IMR-90 (cell line): ENCODE results near the gene TLCD5. TPM values are rescaled to one million over a fixed set of nuclear protein-coding genes. Genes with fewer than 3 reads are reported as not detected.

Source experiments
- ATAC-seq: fragments of 200-7000 bp; cut with Tn5 transposase; 2 replicates; pipeline ENCODE4 v1.9.1; 2020; ENCODE audit warnings: low read depth, mild to moderate bottlenecking, moderate library complexity
- BruUV-seq: library from RNA; stranded (reverse); fragments of 400-500 nt; replicated peaks from 2 replicates; lab custom pipeline; 2021; lab: Mats Ljungman, UMichigan
- CTCF ChIA-PET: fragments of 300-600 bp; formaldehyde crosslinking; extraction: SDS; loops from one replicate; lab custom pipeline; 2021; ENCODE audit warnings: antibody characterized with exemption; lab: Yijun Ruan, JAX
- POLR2A ChIA-PET: fragments of 300-600 bp; sonication (Branson Sonifier 250); formaldehyde crosslinking; loops from one replicate; lab custom pipeline; 2022; ENCODE audit warnings: antibody characterized with exemption; ENCODE audit not compliant: unreplicated experiment; lab: Charles Lee
- DNase-seq: peaks from one replicate; pipeline ENCODE4 v3.0.0; 2013
- H2AFZ ChIP-seq: replicated peaks from 2 replicates; pipeline ENCODE3; 2013; ENCODE audit warnings: low read length, mild to moderate bottlenecking; ENCODE audit not compliant: poor library complexity
- H2AK5ac ChIP-seq: 2 replicates; pipeline ENCODE4 v1.6.1; 2013; ENCODE audit warnings: low read depth, low read length, inconsistent platforms
- H2AK9ac ChIP-seq: replicated peaks from 2 replicates; pipeline ENCODE3; 2013; ENCODE audit warnings: mild to moderate bottlenecking, low read depth, low read length, moderate library complexity; ENCODE audit not compliant: poor library complexity
- H2BK120ac ChIP-seq: 2 replicates; pipeline ENCODE4 v1.6.1; 2013; ENCODE audit warnings: low read depth, low read length, inconsistent platforms
- H2BK15ac ChIP-seq: 3 replicates; pipeline ENCODE4 v1.6.1; 2013; ENCODE audit warnings: low read depth, low read length, inconsistent platforms
- H2BK20ac ChIP-seq: 2 replicates; pipeline ENCODE4 v1.6.1; 2013; ENCODE audit warnings: low read depth, mild to moderate bottlenecking, inconsistent platforms, low read length, moderate library complexity
- H2BK5ac ChIP-seq: 2 replicates; pipeline ENCODE4 v1.6.1; 2013; ENCODE audit warnings: mild to moderate bottlenecking, low read depth, low read length, inconsistent platforms; ENCODE audit not compliant: poor library complexity, severe bottlenecking
- H3K14ac ChIP-seq: replicated peaks from 2 replicates; pipeline ENCODE4 v1.6.1; 2013; ENCODE audit warnings: low read depth, low read length, inconsistent platforms
- H3K18ac ChIP-seq: 2 replicates; pipeline ENCODE4 v1.6.1; 2013; ENCODE audit warnings: low read depth, low read length, control low read depth
- H3K23ac ChIP-seq: 2 replicates; pipeline ENCODE4 v1.6.1; 2013; ENCODE audit warnings: low read depth, low read length, inconsistent platforms
- H3K27ac ChIP-seq: 2 replicates; pipeline ENCODE4 v1.5.1; 2013; ENCODE audit warnings: mild to moderate bottlenecking, control low read depth, low read length; ENCODE audit not compliant: insufficient read depth
- H3K27me3 ChIP-seq: 2 replicates; pipeline ENCODE4 v1.6.1; 2013; ENCODE audit warnings: low read length; ENCODE audit not compliant: control insufficient read depth, insufficient read depth
- H3K36me3 ChIP-seq: 2 replicates; pipeline ENCODE4 v1.6.1; 2013; ENCODE audit warnings: low read length, mixed read lengths; ENCODE audit not compliant: control insufficient read depth, insufficient read depth
- H3K4ac ChIP-seq: 2 replicates; pipeline ENCODE4 v1.6.1; 2013; ENCODE audit warnings: low read depth, low read length, inconsistent platforms
- H3K4me1 ChIP-seq: 2 replicates; pipeline ENCODE4 v1.6.1; 2013; ENCODE audit warnings: low read length, mixed read lengths; ENCODE audit not compliant: control insufficient read depth, insufficient read depth
- H3K4me2 ChIP-seq: 2 replicates; pipeline ENCODE4 v1.6.1; 2013; ENCODE audit warnings: low read depth, mild to moderate bottlenecking, control low read depth, low read length, moderate library complexity
- H3K4me3 ChIP-seq: 2 replicates; pipeline ENCODE4 v1.5.1; 2013; ENCODE audit warnings: low read depth, mild to moderate bottlenecking, control low read depth, low read length, moderate library complexity; ENCODE audit not compliant: insufficient read depth
- H3K56ac ChIP-seq: 2 replicates; pipeline ENCODE4 v1.6.1; 2013; ENCODE audit warnings: low read length, inconsistent platforms; ENCODE audit not compliant: insufficient read depth; ENCODE audit errors: extremely low read depth
- H3K79me1 ChIP-seq, 2 experiments: 2 replicates each; pipeline ENCODE4 v1.6.1; 2013; ENCODE audit warnings: low read length in 2 of 2, inconsistent platforms in 1 of 2, low read depth in 1 of 2
- H3K9ac ChIP-seq: 2 replicates; pipeline ENCODE4 v1.6.1; 2013; ENCODE audit warnings: low read depth, low read length, control low read depth
- H3K9me1 ChIP-seq: 2 replicates; pipeline ENCODE4 v1.6.1; 2013; ENCODE audit warnings: low read length, inconsistent platforms; ENCODE audit not compliant: insufficient read depth
- H3K9me3 ChIP-seq: 2 replicates; pipeline ENCODE4 v1.6.1; 2013; ENCODE audit warnings: low read length; ENCODE audit not compliant: control insufficient read depth, insufficient read depth
- H4K20me1 ChIP-seq: 2 replicates; pipeline ENCODE4 v1.6.1; 2013; ENCODE audit warnings: low read length, inconsistent platforms; ENCODE audit not compliant: insufficient read depth
- H4K5ac ChIP-seq: 2 replicates; pipeline ENCODE4 v1.6.1; 2013; ENCODE audit warnings: mild to moderate bottlenecking, low read depth, low read length, control low read depth
- H4K8ac ChIP-seq, 2 experiments: 2 replicates each; pipeline ENCODE4 v1.6.1; 2013; ENCODE audit warnings: low read depth in 2 of 2, low read length in 2 of 2, control low read depth in 1 of 2, inconsistent platforms in 1 of 2
- H4K91ac ChIP-seq: 2 replicates; pipeline ENCODE4 v1.6.1; 2013; ENCODE audit warnings: low read depth, low read length, inconsistent platforms; ENCODE audit not compliant: insufficient read depth
- BHLHE40 ChIP-seq: fragments of 150-350 bp; IDR thresholded peaks from 2 replicates; pipeline ENCODE4 v1.6.1; 2016; ENCODE audit warnings: mild to moderate bottlenecking, low read depth, low read length
- CEBPB ChIP-seq: IDR thresholded peaks from 2 replicates; pipeline ENCODE4 v1.6.1; 2012; ENCODE audit warnings: low read depth, low read length, improper control_type of control experiment
- FOS ChIP-seq: fragments of 150-350 bp; IDR thresholded peaks from 2 replicates; pipeline ENCODE4 v1.6.1; 2016; ENCODE audit warnings: low read depth, low read length
- MAZ ChIP-seq: IDR thresholded peaks from 2 replicates; pipeline ENCODE4 v1.6.1; 2012; ENCODE audit warnings: low read depth, mild to moderate bottlenecking, low read length, improper control_type of control experiment, moderate library complexity, borderline replicate concordance
- MXI1 ChIP-seq: IDR thresholded peaks from 2 replicates; pipeline ENCODE4 v1.6.1; 2012; ENCODE audit warnings: low read depth, mild to moderate bottlenecking, low read length, moderate library complexity, borderline replicate concordance
- POLR2A ChIP-seq: IDR thresholded peaks from 2 replicates; pipeline ENCODE4 v1.6.1; 2012; ENCODE audit warnings: mild to moderate bottlenecking, low read depth, low read length
- RCOR1 ChIP-seq: IDR thresholded peaks from 2 replicates; pipeline ENCODE4 v1.6.1; 2012; ENCODE audit warnings: mild to moderate bottlenecking, low read length, improper control_type of control experiment; ENCODE audit not compliant: insufficient replicate concordance
- dilution Hi-C: fragments of 300-500 bp; cut with HindIII; formaldehyde crosslinking; loops from one replicate; pipeline ENCODE4 v1.14.3; 2018; ENCODE audit warnings: low sequenced_read_pairs; ENCODE audit not compliant: unreplicated experiment
- in situ Hi-C: fragments of 300-500 bp; cut with MboI; formaldehyde crosslinking; loops from 3 replicates; pipeline ENCODE4 v1.14.3; 2019; ENCODE audit warnings: low sequenced_read_pairs, inconsistent platforms, mixed read lengths
- intact Hi-C: fragments of 100-400 bp; cut with micrococcal nuclease; formaldehyde crosslinking; loops from 2 replicates; pipeline ENCODE4 v1.10.0; 2022
- polyA plus RNA-seq, 3 experiments: library from polyadenylated mRNA; depleted of rRNA; stranded (reverse); fragments of >200 nt; gene quantifications; 2 replicates each; pipeline ENCODE4 v1.2.3, GENCODE V29; 2012; ENCODE audit warnings: low replicate concordance in 1 of 3
- total RNA-seq: library from RNA; depleted of rRNA; stranded (reverse); fragments of >200 nt; gene quantifications from 2 replicates; pipeline ENCODE4 v1.2.3, GENCODE V29; 2012
- TF ChIP-seq, protein P1 (sequence below): conservative IDR thresholded peaks from 2 replicates; pipeline ENCODE4 v1.5.1; 2012; ENCODE audit warnings: mild to moderate bottlenecking, low read depth, low read length, improper control_type of control experiment

TLCD5 gene
- total and polyA plus RNA-seq, 2 of the 4 experiments (the other 2 are of a cell fraction): 9.5 to 11.5 TPM

DNA sequence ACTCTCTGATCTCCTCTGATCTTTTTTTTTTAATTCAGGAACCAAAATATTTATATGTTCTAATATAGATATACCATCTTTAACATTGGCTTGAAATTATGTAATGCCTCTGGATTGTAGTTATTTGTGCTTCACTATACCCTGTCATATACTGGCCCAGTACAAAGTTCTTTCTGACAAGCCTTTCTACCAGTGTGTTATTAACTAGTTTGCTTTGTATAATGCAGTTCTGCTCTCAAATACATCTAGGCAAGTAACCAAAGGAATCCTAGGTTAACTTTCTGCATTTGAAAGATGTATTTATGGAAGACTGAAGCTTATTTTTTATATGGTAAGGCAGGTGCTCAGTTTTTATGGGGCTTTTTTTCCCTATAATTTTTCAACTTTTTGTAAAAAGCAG lies 47.2 kb downstream of the TLCD5 start:
- ATAC-seq (peak; percentile 66), DNase-seq (no peak)
- Histone ChIP-seq H3K9me1 (no peaks in the 10 kb centered on the region), H3K18ac (no peak overlapping the region), H4K5ac (no peak overlapping the region), H3K36me3 (no peaks in the 10 kb centered on the region), H3K79me1 (peaks cover 0 to 47% of the 10 kb centered on the region in 2 experiments; a peak in 3 of 4 replicates), H2AK9ac (no peak overlapping the region), H2BK5ac (no peak overlapping the region), H3K27ac (no peak overlapping the region), H3K23ac (no peak overlapping the region), H3K56ac (no peak overlapping the region), H4K20me1 (peaks cover 75% of the 10 kb centered on the region), H3K4me3 (no peak overlapping the region), H2BK15ac (no peak overlapping the region), H4K91ac (no peak overlapping the region), H3K4me1 (peaks cover 2% of the 10 kb centered on the region; the same call in 1 of the 2 replicates), H3K14ac (no peak overlapping the region), H2BK20ac (no peak overlapping the region), H2AFZ (no peak overlapping the region), H3K27me3 (no peaks in the 10 kb centered on the region), H4K8ac (no peak overlapping the region), H2BK120ac (no peak overlapping the region), H3K4me2 (no peak overlapping the region), H3K9me3 (no peaks in the 10 kb centered on the region), H3K9ac (no peak overlapping the region), H3K4ac (no peak overlapping the region), H2AK5ac (no peak overlapping the region)
- BruUV-seq: no TSS peak
- CTCF ChIA-PET: interaction anchor here (0.6 kb wide), 1 partner anchor 55 kb away, joined by 3 read pairs; no protein-coding TSS in a partner anchor
- dilution Hi-C loops: no loop called here
- intact Hi-C loops: loop anchor here (1.0 kb wide), 1 partner anchor 8 kb away; no protein-coding TSS in a partner anchor
- in situ Hi-C loops: no loop called here
- TF ChIP-seq MXI1 (no peak), FOS (no peak), POLR2A (no peak), BHLHE40 (no peak), MAZ (no peak), RCOR1 (no peak), CEBPB (no peak)
- TF ChIP-seq, protein P1, sequence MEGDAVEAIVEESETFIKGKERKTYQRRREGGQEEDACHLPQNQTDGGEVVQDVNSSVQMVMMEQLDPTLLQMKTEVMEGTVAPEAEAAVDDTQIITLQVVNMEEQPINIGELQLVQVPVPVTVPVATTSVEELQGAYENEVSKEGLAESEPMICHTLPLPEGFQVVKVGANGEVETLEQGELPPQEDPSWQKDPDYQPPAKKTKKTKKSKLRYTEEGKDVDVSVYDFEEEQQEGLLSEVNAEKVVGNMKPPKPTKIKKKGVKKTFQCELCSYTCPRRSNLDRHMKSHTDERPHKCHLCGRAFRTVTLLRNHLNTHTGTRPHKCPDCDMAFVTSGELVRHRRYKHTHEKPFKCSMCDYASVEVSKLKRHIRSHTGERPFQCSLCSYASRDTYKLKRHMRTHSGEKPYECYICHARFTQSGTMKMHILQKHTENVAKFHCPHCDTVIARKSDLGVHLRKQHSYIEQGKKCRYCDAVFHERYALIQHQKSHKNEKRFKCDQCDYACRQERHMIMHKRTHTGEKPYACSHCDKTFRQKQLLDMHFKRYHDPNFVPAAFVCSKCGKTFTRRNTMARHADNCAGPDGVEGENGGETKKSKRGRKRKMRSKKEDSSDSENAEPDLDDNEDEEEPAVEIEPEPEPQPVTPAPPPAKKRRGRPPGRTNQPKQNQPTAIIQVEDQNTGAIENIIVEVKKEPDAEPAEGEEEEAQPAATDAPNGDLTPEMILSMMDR: no peak
- POLR2A ChIA-PET: no interaction called here
